ENCODE data around the gene MYO5A.

- TF ChIP-seq CTCF (IDR thresholded peaks at IDR 0.05; ENCODE audit: extremely low read depth in 1 of 2, insufficient read depth in 1 of 2, low read depth in 1 of 2, low read length in 2 of 2) (no peak), POLR2AphosphoS5 (IDR thresholded peaks at IDR 0.05; ENCODE audit: insufficient read depth, low read depth, low read length) (no peak), POLR2A (IDR thresholded peaks at IDR 0.05; ENCODE audit: low read depth, low read length) (no peak), GATA2 (IDR thresholded peaks at IDR 0.05; ENCODE audit: insufficient read depth, insufficient read length, low read depth, low read length) (no peak), EZH2 (IDR thresholded peaks at IDR 0.05; ENCODE audit: borderline replicate concordance, low read depth, low read length, severe bottlenecking) (no peak), MYC (IDR thresholded peaks at IDR 0.05; ENCODE audit: low read depth, low read length) (no peak), JUN (IDR thresholded peaks at IDR 0.05; ENCODE audit: borderline replicate concordance, insufficient read depth, insufficient read length, low read depth) (no peak), FOS (IDR thresholded peaks at IDR 0.05; ENCODE audit: borderline replicate concordance, insufficient read depth, low read length) (no peak)
- TF ChIP-seq, protein P1, sequence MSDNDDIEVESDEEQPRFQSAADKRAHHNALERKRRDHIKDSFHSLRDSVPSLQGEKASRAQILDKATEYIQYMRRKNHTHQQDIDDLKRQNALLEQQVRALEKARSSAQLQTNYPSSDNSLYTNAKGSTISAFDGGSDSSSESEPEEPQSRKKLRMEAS (IDR thresholded peaks at IDR 0.05; ENCODE audit: insufficient read depth, insufficient read length), result no peak
These were observed 192.2 kb downstream of the MYO5A start for GRCh38 chr15:52336529-52336928.

All from endothelial cell of umbilical vein (primary cell).